SKM-1 (cell line): ENCODE results near the gene APOL2.
A peak's percentile ranks its signal among the peaks of the same experiment; 100 is the strongest.
"Not testable (repeated sequence)": the region's sequence is repeated elsewhere in the genome, so short reads cannot be mapped to it uniquely, and the experiment has no call there.

Experiments used
- DNase-seq: peaks from one replicate; lab custom pipeline; 2025; ENCODE audit not compliant: unreplicated experiment; lab: John Stamatoyannopoulos, UW

Gene APOL2

DNA sequence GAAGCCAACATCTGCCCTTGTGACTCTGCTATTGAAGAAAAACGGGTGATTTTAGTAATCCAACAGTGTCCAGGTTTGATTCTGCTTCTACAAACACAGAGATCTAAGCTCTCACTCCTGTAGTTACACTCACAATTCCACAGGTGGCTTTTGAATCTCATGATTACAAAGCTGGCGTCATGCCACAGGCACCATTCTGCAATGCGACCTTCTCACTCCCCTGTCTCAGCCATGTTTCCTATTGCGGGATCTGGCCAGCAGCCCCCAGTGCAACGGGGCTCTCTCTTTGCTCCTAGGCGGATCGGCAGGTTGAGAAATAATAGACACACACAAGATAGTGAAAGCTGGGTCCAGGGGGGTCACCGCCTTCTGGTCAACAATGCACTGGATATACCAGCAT, 36.4 kb downstream of the APOL2 start:
- not testable (repeated sequence) for DNase-seq

GRCh38 chr22:36201630-36202319, 37.6 kb downstream of the APOL2 start, which contains the start of gene APOL4:
TSS of gene APOL4 (minus strand) at chr22:36201809. CDS start at chr22:36201734, 75 bp downstream.
- DNase-seq, result no peak

- not testable (repeated sequence) for DNase-seq
These were observed 38.3 kb downstream of the APOL2 start for GRCh38 chr22:36201025-36201424.

DNA sequence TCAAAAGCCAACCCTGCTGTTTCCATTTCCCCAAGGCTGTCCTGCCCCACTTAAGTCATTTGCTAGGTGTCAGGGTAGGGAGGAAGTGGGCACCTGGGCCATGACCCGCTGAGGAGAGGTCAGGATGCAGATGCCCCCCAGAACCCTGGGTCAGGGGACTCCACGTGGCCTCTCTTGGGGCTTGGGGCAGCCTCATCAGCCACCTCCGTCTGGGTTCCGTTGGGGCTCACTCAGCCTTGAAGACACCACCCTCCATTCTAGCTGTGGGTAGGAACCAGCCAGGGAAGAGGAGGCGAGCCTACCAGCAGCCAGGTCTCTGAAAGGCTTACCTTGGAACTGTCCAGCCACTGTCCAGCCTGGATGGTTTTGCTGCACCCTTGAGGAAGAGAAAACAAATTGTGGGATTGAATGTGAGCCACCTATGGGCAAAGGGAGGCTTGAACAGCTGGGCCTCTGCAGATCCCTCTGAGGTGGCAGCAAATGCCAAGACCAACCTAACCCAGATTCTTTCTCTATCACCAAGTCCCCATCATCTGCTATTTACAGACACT, 40.3 kb downstream of the APOL2 start:
- DNase-seq, result no peak

DNA sequence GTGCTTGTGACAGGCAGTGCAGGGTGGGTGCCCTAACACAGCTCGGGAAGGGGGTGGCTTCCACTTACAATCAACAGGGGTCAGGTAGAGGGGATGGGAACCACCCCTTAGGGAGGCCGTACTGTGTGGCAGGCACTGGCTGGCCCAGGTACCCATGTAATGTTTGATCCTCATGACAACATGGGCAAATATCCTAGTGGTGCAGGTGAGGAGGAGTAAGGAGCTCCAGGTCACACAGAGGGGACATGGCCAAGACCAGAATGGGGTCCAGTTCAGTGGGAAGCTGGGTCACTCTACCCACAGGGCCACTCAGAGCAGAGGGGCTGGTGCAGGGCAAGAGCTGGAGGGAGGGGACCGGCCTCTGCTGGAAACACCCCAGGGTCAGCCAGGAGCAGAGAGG, 40.8 kb downstream of the APOL2 start:
- no peak for DNase-seq

DNA sequence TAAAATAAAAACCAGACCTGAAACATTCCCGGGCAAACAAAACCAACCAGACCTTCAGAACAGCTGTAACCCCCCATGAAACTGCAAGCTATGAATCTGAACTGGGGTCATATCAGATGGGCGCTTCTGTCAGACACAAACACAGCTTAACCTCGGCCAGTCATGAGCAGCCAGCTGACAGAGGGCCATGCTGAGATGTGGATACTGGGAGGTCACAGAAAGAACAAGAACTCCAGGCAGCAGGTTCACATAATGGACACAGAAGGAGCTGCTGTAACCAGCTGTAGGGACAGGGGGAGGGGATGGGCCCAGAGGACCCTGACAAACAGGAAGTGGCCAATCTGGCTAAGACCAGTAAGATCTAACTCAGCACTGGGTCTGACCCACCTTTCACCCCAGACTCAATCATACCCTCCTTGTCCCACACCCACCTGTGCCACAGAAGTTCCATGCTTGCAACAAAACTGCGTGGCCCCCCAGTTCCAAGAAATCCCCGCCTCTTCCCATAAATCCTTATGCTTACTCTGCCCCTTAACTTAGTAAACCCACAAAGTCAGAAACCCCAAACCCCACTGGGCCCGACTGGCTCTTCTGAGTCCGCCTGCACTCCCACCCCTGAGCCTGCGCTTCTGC, 41.7 kb downstream of the APOL2 start:
- no peak for DNase-seq

DNA sequence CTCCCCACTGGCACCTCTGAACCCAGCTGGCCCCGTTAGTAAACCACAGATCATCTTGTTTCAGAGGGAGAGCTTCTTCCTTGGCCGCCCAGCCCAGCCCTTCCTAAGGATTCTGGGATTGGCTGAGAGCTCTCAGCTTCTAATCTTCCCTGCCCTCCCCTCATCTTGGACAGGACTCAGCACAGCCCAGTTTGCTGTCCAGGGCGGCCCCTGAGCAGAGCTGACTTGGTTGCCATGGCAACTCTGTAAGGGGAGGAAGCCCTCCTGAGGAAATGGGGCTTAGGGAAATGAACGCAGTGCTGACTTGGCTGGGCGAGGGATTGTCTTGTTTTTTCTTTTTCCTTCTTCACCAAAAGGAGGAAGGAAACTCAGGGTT, 42.3 kb downstream of the APOL2 start:
- no peak for DNase-seq

DNA sequence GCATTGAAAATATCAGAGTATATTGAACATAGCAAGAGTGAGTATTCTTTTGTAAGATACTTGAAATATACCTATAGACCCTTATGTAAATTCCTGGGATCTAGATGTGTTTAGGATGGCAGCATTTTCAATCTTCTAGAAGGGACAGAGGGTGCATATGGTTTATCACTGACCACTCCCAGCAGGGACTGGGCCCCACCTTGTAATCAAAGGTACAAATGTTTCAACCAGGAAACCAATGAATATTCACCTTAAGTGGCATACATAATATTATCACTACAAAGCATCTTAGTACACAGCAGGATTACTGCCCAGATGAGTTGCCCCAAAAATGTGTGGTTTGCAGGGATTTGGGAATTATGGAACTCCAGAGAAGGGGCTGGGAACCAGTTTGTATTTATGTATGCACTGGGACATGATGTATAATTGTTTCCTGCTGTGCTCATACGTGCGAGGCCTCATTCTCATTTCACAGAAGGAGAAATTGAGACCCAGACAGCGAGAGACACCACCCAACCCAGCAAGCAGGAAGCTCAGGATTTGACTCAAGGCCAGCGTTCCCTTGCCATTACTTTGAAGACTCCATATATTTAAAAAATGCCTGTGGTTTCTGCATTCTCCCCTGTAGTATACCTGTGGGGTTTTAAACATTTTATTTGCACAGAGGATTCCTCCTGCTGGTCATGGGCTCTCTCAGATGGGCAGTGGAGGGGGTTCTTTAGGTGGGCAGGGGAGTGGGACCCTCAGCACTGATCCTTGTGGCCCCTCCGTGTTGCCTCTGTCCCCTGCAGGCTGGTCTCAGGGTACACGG, 42.9 kb downstream of the APOL2 start:
- no peak for DNase-seq

GRCh38 chr22:36194971-36195370, 44.4 kb downstream of the APOL2 start:
- DNase-seq, result peak; percentile 39

DNA sequence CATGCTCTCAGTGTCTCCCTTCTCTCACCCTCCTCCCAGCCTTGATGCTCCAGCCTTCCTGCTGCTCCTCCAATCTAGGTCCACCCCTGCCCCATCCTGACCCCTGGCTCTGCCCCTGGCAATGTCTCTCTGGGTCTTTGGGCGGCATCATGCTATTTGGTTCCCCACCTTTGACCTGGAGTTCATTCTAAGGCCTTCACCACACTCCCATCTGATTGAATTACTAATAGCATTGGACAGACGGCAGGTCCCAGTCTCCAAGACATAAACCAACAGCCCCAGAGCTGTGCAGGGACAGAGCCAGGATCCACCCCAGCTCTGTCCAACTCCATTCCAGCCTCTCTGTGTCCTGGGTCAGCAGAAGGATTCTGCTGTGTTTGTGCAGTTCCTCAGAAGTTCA, 44.9 kb downstream of the APOL2 start:
- no peak for DNase-seq

- DNase-seq, result no peak
These were observed 45.8 kb downstream of the APOL2 start for GRCh38 chr22:36193577-36193976.

GRCh38 chr22:36193171-36193570, 46.2 kb downstream of the APOL2 start:
- no peak for DNase-seq

DNA sequence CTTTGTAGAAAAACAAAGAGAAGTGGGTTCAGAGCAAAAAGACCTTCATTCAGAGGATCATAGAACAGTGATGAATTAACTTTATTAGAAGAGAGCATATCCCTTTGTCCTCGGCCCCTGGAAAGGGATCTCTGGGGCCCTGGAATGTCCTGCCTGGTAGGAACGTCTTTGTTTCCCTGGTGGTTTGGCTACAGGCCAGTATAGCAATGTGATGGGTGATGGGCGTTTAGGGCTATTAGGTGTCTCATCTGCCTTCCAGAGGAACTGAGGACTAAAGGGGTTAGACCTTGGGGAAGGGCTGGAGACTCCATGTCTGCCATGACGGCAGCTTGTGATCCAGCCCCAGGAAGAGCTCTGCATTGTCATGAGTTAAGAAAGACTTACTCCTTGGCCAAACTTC, 46.8 kb downstream of the APOL2 start:
- no peak for DNase-seq

DNA sequence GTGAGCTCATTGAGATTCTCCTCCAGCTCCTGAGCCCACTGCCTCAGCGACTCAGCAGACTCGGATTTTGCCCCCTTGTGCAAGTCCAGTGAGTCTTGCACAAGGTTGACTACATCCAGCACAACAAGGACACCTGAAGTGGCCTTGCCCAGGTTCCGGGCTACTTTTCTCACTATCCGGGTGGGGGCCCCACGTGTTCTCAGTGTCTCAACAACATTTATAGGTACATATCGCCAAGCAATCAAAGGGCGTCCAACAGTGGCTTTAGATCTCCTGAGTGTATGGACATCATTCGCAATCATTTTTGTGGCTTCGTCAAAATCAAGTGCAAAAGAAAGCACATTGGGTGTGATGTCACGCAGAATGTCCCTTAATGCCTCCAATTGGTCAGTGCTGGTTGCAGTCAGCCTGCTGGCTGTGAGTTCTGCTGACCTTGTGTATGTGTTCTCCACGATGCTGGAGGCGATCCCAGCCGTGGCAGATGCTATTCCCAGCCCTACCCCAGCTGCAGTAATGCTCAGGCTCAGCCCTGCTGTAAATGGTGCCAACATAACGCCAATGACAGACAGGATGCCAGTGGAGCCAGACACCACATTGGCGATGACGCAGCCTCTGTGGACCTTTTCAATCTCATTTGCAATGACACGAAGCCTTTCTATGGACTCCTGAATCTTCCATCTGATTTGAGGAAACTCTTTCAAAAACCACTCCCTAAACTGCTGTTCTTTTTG, 48.1 kb downstream of the APOL2 start:
- no peak for DNase-seq

DNA sequence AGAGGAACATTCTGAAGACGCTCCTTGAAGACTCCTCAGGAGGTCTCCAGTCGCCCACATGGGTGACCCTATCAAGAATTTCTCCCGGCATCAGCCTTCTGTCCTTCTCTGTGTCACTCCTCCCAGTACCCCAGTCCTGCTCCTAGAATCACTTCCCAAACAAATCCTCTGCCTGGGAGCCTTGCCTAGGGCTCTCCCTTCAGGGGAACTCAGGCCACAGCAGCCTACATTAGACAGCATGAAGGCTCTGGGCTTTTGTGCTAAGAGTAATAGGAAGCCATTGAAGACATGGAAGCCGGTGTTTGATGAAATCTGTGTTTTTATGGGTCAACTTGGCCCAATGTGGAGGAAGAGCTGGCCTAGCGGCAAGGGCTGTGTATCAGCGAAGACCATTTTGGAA, 51.5 kb downstream of the APOL2 start:
- DNase-seq, result not testable (repeated sequence)

GRCh38 chr22:36185828-36186624, 53.3 kb downstream of the APOL2 start:
- no peak for DNase-seq

DNA sequence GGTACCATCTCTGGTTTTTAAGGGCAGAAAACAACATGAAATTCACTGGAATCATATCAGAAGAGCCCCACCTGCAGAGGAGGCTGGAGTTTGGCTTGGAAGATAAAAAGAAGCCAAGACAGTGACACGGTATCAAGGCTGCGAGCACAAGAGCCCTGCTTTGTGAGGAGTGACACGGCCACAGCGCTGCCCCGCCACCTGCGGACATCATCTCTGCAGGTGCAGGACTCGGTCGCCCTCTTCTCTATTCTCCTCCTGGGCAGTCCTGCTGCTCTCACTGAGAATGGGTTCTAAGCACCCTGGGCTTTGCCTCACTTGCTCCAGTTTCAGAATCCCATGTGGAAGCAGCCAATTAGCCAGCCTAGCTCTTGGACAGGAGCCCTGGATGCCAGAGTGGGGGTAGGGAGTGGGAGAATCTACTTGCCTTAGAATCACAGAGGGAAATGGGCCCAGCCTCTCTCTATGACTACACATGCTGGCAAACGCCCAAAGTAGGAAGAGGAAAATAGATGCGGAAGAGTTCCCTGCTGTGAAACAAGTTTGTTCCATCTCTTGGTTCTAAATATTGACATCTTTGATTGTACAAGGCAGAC, 54.8 kb downstream of the APOL2 start:
- no peak for DNase-seq

GRCh38 chr22:36183446-36183845, 55.9 kb downstream of the APOL2 start:
- DNase-seq, result no peak

GRCh38 chr22:36182857-36183256, 56.5 kb downstream of the APOL2 start:
- no peak for DNase-seq

DNA sequence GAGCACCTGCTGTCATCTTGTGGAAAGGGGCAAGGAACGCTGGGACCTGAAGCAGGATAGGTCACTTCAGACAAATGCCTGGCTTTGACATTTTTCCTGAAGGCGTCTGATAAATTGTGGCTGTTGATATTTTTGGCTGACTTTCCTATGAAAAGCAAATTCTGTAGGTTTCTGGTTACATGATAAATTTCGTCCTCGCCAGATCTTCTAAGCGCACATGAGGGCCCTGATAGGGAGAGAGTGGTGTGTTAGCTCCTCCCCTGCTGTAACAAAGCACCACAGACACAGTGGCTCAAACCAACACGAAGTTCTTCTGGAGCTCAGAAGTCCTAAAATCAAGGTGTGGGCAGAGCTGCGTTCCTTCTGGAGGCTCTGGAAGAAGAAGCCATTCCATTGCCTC, 57.3 kb downstream of the APOL2 start:
- DNase-seq, result no peak
